ENCODE data around the gene PTPN14.

PTPN14 gene

DNA sequence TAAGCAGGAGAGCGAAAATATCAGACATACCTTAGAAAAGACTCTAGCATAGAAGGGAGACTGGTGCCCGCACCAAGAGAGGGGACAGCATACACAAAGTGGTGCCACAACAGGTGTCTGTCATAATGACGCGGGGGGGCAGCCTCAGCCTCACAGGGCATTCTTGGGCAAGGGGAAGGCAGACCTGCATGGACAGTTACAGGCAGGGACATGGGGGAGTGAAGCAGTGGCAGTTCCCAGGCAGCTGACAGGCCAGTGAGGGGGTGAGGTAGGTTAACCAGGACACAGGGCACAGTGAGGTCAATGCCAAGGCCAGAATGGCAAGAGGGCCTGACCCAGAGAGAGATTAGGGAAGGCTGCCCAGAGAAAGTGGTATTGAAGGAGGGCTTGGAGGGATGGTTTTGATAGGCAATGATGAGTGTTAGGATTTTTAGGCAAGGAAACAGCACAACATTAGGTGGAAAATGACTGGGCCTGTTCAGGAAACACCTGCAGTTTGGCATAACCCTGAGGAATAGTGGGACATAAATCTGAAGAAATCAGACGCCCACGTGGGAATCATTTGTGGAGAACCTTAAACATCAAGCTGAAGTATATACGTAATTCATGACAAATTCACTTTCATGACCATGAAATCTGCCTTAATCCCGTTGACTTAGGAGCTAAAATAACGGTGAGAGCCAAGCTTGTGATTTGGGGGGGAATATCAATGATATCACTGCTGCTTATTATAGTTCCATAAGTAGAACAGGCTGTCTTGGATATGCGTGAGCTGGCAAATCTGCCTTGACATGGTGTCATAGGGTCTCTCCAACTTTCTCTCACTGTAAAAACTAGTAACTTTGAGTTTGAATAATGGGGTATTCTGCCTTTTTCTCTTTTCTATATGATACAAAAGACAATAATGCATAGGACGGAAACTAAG lies 8.9 kb downstream of the PTPN14 start:
- Mint-ChIP-seq H3K27ac (peak overlapping the region in 2 of 3 experiments; percentile 4 to 58), H3K36me3 (ENCODE audit: low read depth) (peaks cover 7% of the 10 kb centered on the region), H3K4me3 (no peak overlapping the region), H3K4me1 (peaks cover 48% of the 10 kb centered on the region), H3K9me3 (no peaks in the 10 kb centered on the region), H3K27me3 (ENCODE audit: low read depth) (peaks cover 7% of the 10 kb centered on the region)
- no peak for TF ChIP-seq CTCF (IDR thresholded peaks at IDR 0.05; ENCODE audit: unreplicated experiment in 3 of 3)

DNA sequence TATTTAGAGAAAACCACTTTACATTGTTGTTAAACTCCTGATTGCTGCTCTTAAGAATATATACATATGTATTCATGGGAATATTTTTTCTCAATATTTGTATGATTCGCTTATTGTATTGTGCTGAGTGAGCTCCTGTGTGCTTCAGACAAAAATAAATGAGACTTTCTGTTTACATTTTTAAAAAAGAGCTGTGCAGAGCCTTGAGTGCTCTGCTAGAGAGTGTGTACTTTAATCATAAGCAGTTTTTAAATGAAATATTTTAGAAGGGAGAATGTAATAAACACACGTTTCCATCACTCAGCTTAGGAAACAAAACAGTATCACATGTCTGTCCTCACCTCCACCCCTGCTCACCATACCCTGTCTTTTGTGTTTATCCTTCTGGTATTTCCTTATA lies 9.7 kb downstream of the PTPN14 start:
- TF ChIP-seq CTCF (IDR thresholded peaks at IDR 0.05; ENCODE audit: unreplicated experiment in 3 of 3) = no peak
- H3K4me1 Mint-ChIP-seq = peaks cover 49% of the 10 kb centered on the region
- peaks cover 7% of the 10 kb centered on the region for H3K36me3 Mint-ChIP-seq (ENCODE audit: low read depth)
- H3K9me3 Mint-ChIP-seq = no peaks in the 10 kb centered on the region
- H3K27ac Mint-ChIP-seq = peak overlapping the region in 2 of 3 experiments; percentile 4 to 58
- H3K27me3 Mint-ChIP-seq (ENCODE audit: low read depth) = peaks cover 7% of the 10 kb centered on the region
- no peak overlapping the region for H3K4me3 Mint-ChIP-seq

GRCh38 chr1:214541206-214541605 lies 10.2 kb downstream of the PTPN14 start:
- Mint-ChIP-seq H3K36me3 (ENCODE audit: low read depth) (peaks cover 7% of the 10 kb centered on the region), H3K9me3 (no peaks in the 10 kb centered on the region), H3K27me3 (ENCODE audit: low read depth) (peaks cover 7% of the 10 kb centered on the region), H3K4me1 (peaks cover 49% of the 10 kb centered on the region), H3K27ac (no peak overlapping the region), H3K4me3 (no peak overlapping the region)
- TF ChIP-seq CTCF (IDR thresholded peaks at IDR 0.05; ENCODE audit: unreplicated experiment in 3 of 3) = no peak

DNA sequence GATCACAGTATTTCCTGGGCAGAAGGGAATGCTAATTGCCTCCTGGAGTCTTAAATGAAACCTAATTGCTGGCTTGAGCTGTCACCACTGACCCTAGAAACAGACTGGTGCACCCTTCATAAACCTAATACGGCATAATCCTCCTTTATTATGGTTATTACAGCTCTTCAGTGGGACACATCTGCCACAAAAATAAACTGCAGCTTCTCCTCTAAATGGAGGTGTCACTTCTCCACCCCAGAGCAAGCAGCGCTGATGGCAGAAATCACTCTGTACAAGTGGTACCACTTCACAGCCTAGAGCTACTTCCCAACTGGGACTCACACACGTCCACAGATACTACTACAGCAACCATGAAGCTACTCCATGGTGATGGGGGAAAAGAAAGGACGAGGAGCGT lies 11.1 kb downstream of the PTPN14 start:
- TF ChIP-seq CTCF (IDR thresholded peaks at IDR 0.05; ENCODE audit: unreplicated experiment in 3 of 3) = no peak
- Mint-ChIP-seq H3K9me3 (no peaks in the 10 kb centered on the region), H3K4me3 (no peak overlapping the region), H3K4me1 (peaks cover 49% of the 10 kb centered on the region), H3K27ac (no peak overlapping the region), H3K36me3 (ENCODE audit: low read depth) (peaks cover 4% of the 10 kb centered on the region), H3K27me3 (ENCODE audit: low read depth) (peaks cover 3% of the 10 kb centered on the region)

DNA sequence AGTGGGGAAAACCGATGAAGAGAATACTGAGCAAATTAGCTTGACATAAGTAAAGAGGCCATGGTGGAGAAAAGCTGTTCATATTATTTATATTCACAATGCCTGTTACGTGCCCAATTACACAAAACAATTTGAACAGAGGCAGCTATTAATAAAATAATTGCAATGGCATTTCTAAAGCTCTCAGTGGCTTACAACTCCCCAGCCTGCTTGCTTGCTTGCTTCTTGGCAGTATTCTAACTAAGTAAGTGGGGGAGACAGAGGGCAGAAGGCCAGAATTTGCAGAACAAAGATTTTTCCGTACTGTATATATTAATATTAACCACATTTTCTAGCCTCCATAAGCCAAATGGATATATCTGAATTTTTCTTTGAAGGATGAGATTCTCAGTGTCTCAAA lies 12.9 kb downstream of the PTPN14 start:
- no peaks in the 10 kb centered on the region for H3K27me3 Mint-ChIP-seq (ENCODE audit: low read depth)
- H3K9me3 Mint-ChIP-seq = no peaks in the 10 kb centered on the region
- H3K27ac Mint-ChIP-seq = peak overlapping the region; percentile 13 to 36 (median 23)

More for the DNA sequence above, 12.9 kb downstream of the PTPN14 start:
- H3K36me3 Mint-ChIP-seq (ENCODE audit: low read depth) = peaks cover 10% of the 10 kb centered on the region
- H3K4me1 Mint-ChIP-seq = peaks cover 49% of the 10 kb centered on the region
- H3K4me3 Mint-ChIP-seq = no peak overlapping the region
- TF ChIP-seq CTCF (IDR thresholded peaks at IDR 0.05; ENCODE audit: unreplicated experiment in 3 of 3) = no peak

All from nephron (organoid).